Subcutaneous adipose tissue (tissue), 4 donors: Measurements from ENCODE around the gene PROB1. TPM values are rescaled to one million over a fixed set of nuclear protein-coding genes. Genes with fewer than 3 reads are reported as not detected.

Experiments
- total RNA-seq, 4 donors: library from RNA; depleted of rRNA; stranded (reverse); fragments of >200 nt; gene quantifications; one replicate each; pipeline ENCODE4 v1.1.0, GENCODE V29; 2016
- TF ChIP-seq, protein P1 (sequence below): fragments of 450-650 bp; IDR thresholded peaks from one replicate; pipeline ENCODE4 v1.5.1; 2016; ENCODE audit warnings: low read depth, mild to moderate bottlenecking, control low read depth, antibody characterized with exemption, moderate library complexity

Gene PROB1
- total RNA-seq, 4 donors from 2014 or later = 0.16 to 0.75 (median 0.28) TPM

DNA sequence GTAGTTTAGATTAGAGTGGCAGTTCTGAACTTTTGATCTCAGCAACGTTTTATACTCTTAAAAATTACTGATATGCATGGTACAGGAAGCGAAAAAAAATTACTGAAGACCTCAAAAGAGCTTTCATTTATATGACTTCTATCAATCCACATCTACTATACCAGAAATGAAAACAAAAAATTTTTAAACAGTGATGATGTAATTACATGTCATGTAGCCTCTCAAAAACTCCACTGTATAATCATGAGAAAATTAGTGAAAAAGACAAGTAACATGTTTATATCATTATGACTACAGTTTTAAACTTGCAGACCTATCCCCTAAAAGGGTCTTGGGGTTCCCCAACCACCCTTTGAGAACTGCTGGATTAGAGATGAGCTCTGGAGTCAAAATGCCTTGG is 35.1 kb upstream of the PROB1 start:
- TF ChIP-seq, protein P1, sequence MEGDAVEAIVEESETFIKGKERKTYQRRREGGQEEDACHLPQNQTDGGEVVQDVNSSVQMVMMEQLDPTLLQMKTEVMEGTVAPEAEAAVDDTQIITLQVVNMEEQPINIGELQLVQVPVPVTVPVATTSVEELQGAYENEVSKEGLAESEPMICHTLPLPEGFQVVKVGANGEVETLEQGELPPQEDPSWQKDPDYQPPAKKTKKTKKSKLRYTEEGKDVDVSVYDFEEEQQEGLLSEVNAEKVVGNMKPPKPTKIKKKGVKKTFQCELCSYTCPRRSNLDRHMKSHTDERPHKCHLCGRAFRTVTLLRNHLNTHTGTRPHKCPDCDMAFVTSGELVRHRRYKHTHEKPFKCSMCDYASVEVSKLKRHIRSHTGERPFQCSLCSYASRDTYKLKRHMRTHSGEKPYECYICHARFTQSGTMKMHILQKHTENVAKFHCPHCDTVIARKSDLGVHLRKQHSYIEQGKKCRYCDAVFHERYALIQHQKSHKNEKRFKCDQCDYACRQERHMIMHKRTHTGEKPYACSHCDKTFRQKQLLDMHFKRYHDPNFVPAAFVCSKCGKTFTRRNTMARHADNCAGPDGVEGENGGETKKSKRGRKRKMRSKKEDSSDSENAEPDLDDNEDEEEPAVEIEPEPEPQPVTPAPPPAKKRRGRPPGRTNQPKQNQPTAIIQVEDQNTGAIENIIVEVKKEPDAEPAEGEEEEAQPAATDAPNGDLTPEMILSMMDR = no peak

DNA sequence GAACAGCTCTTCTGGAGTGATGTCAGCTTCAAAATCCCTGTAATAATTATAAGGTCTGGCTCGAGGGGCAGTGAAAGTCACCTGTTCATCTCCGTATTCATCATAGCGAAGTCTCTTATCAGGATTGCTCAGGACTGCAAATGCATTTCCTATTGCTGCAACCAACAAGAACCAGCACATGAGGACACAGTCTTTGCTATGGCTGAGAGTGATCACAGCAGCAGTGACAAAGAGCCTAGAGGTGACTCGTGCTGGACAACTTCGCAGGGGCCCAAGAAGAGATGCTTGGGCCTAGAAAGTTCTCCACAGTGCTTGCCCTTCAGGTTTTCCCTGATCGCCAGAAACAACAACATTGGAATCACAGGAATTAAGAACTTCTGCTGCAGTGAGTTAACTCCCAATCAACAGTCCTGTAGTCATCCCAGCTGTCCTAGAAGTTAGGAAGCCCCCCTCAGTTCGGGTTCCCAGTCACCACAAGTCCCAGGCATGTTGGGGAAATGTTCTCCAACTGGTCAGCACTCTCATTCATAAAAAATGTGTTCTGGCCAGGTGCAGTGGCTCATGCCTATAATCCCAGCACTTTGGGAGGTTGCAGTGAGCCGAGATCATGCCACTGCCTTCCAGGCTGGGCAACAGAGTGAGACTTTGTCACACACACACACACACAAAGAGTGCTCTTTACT is 31.4 kb upstream of the PROB1 start:
- TF ChIP-seq, protein P1 = no peak

DNA sequence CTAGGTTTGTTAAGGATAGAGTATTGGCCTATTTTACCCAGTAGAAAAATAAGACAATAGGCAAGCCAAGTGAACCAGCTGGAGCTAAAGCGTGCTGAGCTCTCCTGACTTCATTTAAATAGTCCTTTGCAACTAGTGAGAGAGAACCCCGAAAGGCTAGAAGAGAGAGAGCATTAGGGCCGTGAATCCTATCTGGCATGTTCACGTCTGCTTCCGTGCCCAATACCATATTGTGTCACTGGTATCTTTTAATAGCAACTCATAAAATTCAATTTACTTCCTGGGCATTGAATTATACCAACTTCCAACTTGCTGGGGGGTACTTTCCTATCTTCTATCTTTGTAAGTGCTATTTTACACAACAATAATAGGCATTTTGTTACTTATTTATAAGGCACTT is 30.6 kb upstream of the PROB1 start:
- TF ChIP-seq, protein P1 = no peak

DNA sequence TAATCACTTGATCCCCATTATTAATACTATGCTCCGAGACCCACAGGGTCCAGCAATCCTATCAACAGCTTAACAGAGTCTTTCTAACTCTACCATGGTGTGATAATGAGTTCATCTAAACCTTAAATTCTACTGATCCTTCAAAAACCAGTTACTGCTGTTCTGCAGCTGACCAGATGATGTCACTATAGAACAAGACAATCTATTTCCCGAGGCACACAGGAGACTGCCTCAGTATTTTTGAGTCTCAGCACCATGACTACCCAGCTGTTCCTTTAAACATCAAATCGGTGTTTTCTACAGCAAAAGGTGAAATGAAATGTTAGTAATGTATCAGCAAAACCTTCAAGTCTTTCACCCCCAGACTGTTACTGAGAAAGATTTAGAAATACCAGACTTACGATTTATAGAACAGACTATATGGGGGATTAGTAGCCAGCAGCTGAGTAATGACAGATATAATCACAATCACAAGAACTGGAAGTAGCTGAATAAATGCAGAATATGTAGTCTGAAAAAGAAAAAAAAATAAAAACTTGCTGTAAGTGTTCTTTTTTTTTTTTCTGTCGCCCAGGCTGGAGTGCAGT is 27.5 kb upstream of the PROB1 start:
- TF ChIP-seq, protein P1 = no peak

DNA sequence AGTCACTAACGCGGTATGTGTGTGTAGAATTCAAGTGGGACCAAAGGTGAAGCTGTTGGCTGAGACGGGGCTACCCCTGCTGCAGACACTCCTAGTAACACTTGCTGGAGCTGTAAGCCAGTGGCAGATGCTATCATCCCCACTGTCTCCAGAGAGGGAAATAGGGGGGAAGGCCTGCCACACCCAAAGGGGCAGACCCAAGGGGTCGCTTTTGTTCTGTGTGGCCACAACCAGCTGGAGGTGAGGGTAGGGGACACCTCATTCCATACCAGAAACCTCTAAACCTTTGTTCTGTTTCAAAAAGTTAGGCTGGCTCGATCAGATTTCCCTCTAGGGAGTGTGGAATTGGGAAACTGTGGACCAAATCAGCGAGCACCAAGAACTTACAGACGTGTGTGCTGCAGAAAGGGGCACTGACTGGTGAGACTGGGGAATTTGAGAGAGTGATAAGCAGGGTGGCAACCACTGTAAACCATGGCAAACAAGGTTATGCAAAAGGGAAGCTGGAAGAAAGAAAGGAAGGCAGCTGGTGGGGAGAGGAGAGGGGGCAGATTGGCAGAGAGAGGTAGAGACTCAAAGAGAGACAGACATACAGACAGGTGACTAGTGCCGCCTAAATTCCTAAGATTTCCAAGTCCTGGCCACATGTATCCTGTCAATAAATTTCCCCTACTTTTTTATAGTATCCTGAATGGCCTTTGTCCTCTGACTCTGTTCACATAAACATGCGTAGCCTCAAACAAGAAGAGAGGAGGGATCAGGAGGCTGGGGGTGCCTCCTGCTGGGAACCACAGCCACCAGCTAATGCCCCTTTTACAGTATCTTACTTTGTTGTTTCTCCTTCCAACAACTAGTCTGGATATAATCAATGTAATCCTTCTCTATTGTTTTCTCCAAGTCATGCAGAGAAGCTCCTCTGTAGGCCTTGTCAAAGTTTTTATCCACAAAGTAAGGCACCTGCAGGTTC is 24.6 kb upstream of the PROB1 start:
- TF ChIP-seq, protein P1 = no peak

DNA sequence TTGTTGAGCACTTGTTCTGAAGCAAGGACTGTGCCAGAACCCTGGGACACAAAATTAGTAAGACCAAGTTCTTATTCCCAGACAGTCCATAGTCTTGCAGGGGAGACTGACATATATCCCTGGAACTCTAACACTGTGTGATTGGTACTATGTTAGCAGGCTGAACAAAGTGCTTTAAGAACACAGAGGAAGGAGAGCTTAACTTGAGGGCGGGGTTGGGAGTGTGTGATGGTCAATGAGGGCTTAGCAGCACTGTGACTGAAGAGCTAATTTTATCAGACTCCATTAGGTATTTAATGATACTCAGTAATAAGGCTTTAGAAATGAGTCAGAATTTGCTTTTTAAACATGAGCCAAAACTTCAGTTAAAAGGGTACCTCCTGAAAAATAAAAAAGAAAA is 23.9 kb upstream of the PROB1 start:
- TF ChIP-seq, protein P1 = no peak

DNA sequence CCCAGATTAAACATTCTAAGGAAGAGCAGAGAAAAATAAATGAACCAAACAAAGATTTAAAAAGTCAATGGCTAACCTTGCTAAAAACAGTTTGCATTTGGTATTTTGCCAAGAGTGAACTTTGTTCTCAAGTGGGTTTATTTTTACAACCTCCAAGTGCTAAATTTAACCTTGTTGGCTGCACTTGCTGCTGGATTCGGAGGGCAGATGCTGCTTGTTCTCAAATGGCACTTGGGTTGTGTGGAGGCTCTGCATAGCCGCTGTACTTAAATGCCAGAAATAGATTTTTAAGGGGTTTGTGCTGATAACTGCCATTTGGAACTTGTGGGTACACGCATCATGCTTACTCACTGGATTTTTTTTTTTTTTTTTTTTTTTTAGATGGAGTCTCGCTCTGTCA is 22.3 kb upstream of the PROB1 start:
- TF ChIP-seq, protein P1 = no peak
